Measurements from ENCODE around the gene SCAMP5.

- TF ChIP-seq CTCF (IDR thresholded peaks at IDR 0.05) (peak; percentile 95), IRF1 (CRISPR knock-in tag; IDR thresholded peaks at IDR 0.05) (no peak), AFF4 (CRISPR knock-in tag; IDR thresholded peaks at IDR 0.05; ENCODE audit: borderline replicate concordance) (no peak), ERG (CRISPR knock-in tag; IDR thresholded peaks at IDR 0.05) (peak; percentile 39; the same call in 1 of the 2 replicates), TEAD4 (CRISPR knock-in tag; IDR thresholded peaks at IDR 0.05) (no peak), E2F4 (CRISPR knock-in tag; IDR thresholded peaks at IDR 0.05; ENCODE audit: borderline replicate concordance, low read depth) (no peak), NR2C2 (CRISPR knock-in tag; IDR thresholded peaks at IDR 0.05) (no peak), ZNF138 (CRISPR knock-in tag; conservative IDR thresholded peaks at IDR 0.05) (no peak), TCF7 (CRISPR knock-in tag; IDR thresholded peaks at IDR 0.05; ENCODE audit: low read depth) (no peak), ZNF396 (CRISPR knock-in tag; IDR thresholded peaks at IDR 0.05; ENCODE audit: borderline replicate concordance) (no peak), FOXJ3 (CRISPR knock-in tag; IDR thresholded peaks at IDR 0.05; ENCODE audit: borderline replicate concordance) (no peak), FOXP4 (CRISPR knock-in tag; IDR thresholded peaks at IDR 0.05) (no peak), ZNF512 (CRISPR knock-in tag; IDR thresholded peaks at IDR 0.05; ENCODE audit: borderline replicate concordance) (no peak)
Observed at GRCh38 chr15:74950078-74950908, 45.1 kb upstream of the SCAMP5 start.

Measured in WTC11 (cell line).